Lung (tissue), 12 donors: Measurements from ENCODE around the gene ARHGAP15. TPM values are rescaled to one million over a fixed set of nuclear protein-coding genes. Genes with fewer than 3 reads are reported as not detected.

Source experiments
- ATAC-seq: fragments of 200-7000 bp; cut with Tn5 transposase; one replicate; pipeline ENCODE4 v1.9.1; 2020; ENCODE audit warnings: moderate number of reproducible peaks; ENCODE audit not compliant: insufficient read depth, low FRiP score
- DNase-seq, 3 donors: peaks; one replicate each; pipeline ENCODE4 v3.0.0-alpha.2; 2013 to 2017
- H3K27ac ChIP-seq, 2 donors: one replicate each; pipeline ENCODE4 v1.5.1; 2013; ENCODE audit warnings: mild to moderate bottlenecking in 2 of 2, moderate library complexity in 2 of 2, control low read depth in 1 of 2, inconsistent platforms in 1 of 2, low read depth in 1 of 2, low read length in 1 of 2
- H3K27me3 ChIP-seq, 3 donors: one replicate each; pipeline ENCODE4 v1.5.1; 2013; ENCODE audit warnings: low read length in 2 of 3; ENCODE audit not compliant: control insufficient read depth in 3 of 3, insufficient read depth in 3 of 3
- H3K36me3 ChIP-seq, 4 donors: one replicate each; pipeline ENCODE4 v1.5.1; 2013; ENCODE audit warnings: low read length in 4 of 4, mild to moderate bottlenecking in 1 of 4, moderate library complexity in 1 of 4; ENCODE audit not compliant: control insufficient read depth in 4 of 4, insufficient read depth in 4 of 4
- H3K4me1 ChIP-seq, 5 donors: one replicate each; pipeline ENCODE4 v1.5.1; 2013; ENCODE audit warnings: low read length in 5 of 5, mild to moderate bottlenecking in 2 of 5, moderate library complexity in 1 of 5; ENCODE audit not compliant: control insufficient read depth in 5 of 5, insufficient read depth in 5 of 5
- H3K4me3 ChIP-seq: one replicate; pipeline ENCODE4 v1.5.1; 2013; ENCODE audit warnings: mild to moderate bottlenecking, control low read depth, moderate library complexity
- H3K9ac ChIP-seq, 2 donors: one replicate each; pipeline ENCODE4 v1.5.1; 2013; ENCODE audit warnings: low read length in 2 of 2, control low read depth in 1 of 2; ENCODE audit not compliant: insufficient read depth in 1 of 2
- H3K9me3 ChIP-seq, 4 donors: one replicate each; pipeline ENCODE4 v1.5.1; 2013; ENCODE audit warnings: low read length in 3 of 4, mild to moderate bottlenecking in 1 of 4, moderate library complexity in 1 of 4; ENCODE audit not compliant: control insufficient read depth in 4 of 4, insufficient read depth in 3 of 4
- CTCF ChIP-seq: IDR thresholded peaks from 2 replicates; pipeline ENCODE4 v1.5.1; 2012; ENCODE audit warnings: mild to moderate bottlenecking; ENCODE audit errors: control extremely low read depth, extremely low read depth
- WGBS, 2 donors: extraction: QIAGEN DNeasy Blood & Tissue Kit; methylation state at CpG; one replicate each; pipeline ENCODE4 v1.1.7; 2013; 5-methylcytosine and 5-hydroxymethylcytosine counted together
- polyA plus RNA-seq, 2 donors: library from polyadenylated mRNA; stranded (reverse); fragments of 200-250 nt; gene quantifications; one replicate each; pipeline ENCODE4 v1.2.1, GENCODE V29; 2013
- total RNA-seq, 2 donors: library from RNA; depleted of rRNA in 1 of 2; stranded (reverse); fragments of >200 nt in 1 of 2; gene quantifications; one replicate each; pipeline ENCODE4 v1.2.1, GENCODE V29; 2014 to 2021
- donor health status: control.
- donor health status: control.
- donor health status: Bipolar disorder and iron deficiency.
- donor health status: healthy.
- donor health status: DM: yes; HTN: yes; CAD: no.

The ARHGAP15 gene
- total and polyA plus RNA-seq, 4 donors, result 5.9 to 74.3 (median 13.2) TPM

GRCh38 chr2:143255086-143255485 is 125.9 kb downstream of the ARHGAP15 start:
- no peak for ATAC-seq
- Histone ChIP-seq H3K36me3 (no peaks in the 10 kb centered on the region), H3K27me3 (no peaks in the 10 kb centered on the region), H3K9me3 (no peaks in the 10 kb centered on the region), H3K27ac (no peak overlapping the region), H3K4me1 (peaks cover 0 to 10% (median 0%) of the 10 kb centered on the region in 5 donors), H3K4me3 (no peak overlapping the region), H3K9ac (no peak overlapping the region)
- TF ChIP-seq CTCF, result no peak
- WGBS, 2 donors, result 79 to 81% methylated on average over 3 of the region's 3 CpGs
- DNase-seq, result no peak

- no peaks in the 10 kb centered on the region for H3K36me3 ChIP-seq
- no peak overlapping the region for H3K27ac ChIP-seq
- ATAC-seq (no peak), DNase-seq (no peak)
- H3K4me3 ChIP-seq, result no peak overlapping the region
- no peak overlapping the region for H3K9ac ChIP-seq
- no peaks in the 10 kb centered on the region for H3K9me3 ChIP-seq
- peaks cover 0 to 10% (median 0%) of the 10 kb centered on the region in 5 donors for H3K4me1 ChIP-seq
- no peak for TF ChIP-seq CTCF
- H3K27me3 ChIP-seq, result no peaks in the 10 kb centered on the region
These were observed 126.7 kb downstream of the ARHGAP15 start for GRCh38 chr2:143255899-143256298.

- H3K27ac ChIP-seq, result no peak overlapping the region
- 53 to 66% methylated on average over 3 of the region's 3 CpGs for WGBS, 2 donors
- no peaks in the 10 kb centered on the region for H3K36me3 ChIP-seq
These were observed 129.1 kb downstream of the ARHGAP15 start for GRCh38 chr2:143258126-143258892.

More at GRCh38 chr2:143258126-143258892, 129.1 kb downstream of the ARHGAP15 start:
- ATAC-seq (no peak), DNase-seq (no peak)
- Histone ChIP-seq H3K27me3 (no peaks in the 10 kb centered on the region), H3K9me3 (no peaks in the 10 kb centered on the region), H3K4me3 (no peak overlapping the region), H3K9ac (no peak overlapping the region), H3K4me1 (peaks cover 0 to 10% (median 0%) of the 10 kb centered on the region in 5 donors)
- no peak for TF ChIP-seq CTCF
